Measurements from ENCODE around the gene MYH7B. TPM values are rescaled to one million over a fixed set of nuclear protein-coding genes. Genes with fewer than 3 reads are reported as not detected.

Gene MYH7B
- total RNA-seq, 1 experiment from 2014 or later, result 0.74 TPM

GRCh38 chr20:34915749-34916455 lies 39.8 kb upstream of the MYH7B start:
- no peak for ATAC-seq
- CTCF ChIA-PET, result no interaction called here
- BruUV-seq (replicated peaks), result no TSS peak
- Histone ChIP-seq H3K4me1 (ENCODE audit: control insufficient read depth in 1 of 2, insufficient read depth in 2 of 2, low read length in 2 of 2) (no peaks in the 10 kb centered on the region), H3K9me3 (ENCODE audit: control insufficient read depth in 1 of 2, insufficient read depth in 1 of 2, low read depth in 1 of 2, low read length in 2 of 2) (no peaks in the 10 kb centered on the region), H4K20me1 (ENCODE audit: insufficient read depth) (no peaks in the 10 kb centered on the region), H3K9ac (ENCODE audit: low read length) (no peak overlapping the region), H3K4me3 (replicated peaks in 1 of 2; ENCODE audit: low read depth in 1 of 2, low read length in 2 of 2) (no peak overlapping the region), H3K36me3 (ENCODE audit: control insufficient read depth in 1 of 2, insufficient read depth in 2 of 2, low read length in 2 of 2) (no peaks in the 10 kb centered on the region; a peak in 1 of 4 replicates), H3K79me2 (ENCODE audit: insufficient read depth, low read length) (no peaks in the 10 kb centered on the region), H2AFZ (ENCODE audit: low read depth, low read length, poor library complexity, severe bottlenecking) (no peak overlapping the region), H3K27me3 (ENCODE audit: insufficient read depth, low read length) (no peaks in the 10 kb centered on the region), H3K4me2 (ENCODE audit: low read length) (no peak overlapping the region), H3K27ac (ENCODE audit: low read depth, low read length) (no peak overlapping the region), H3K9me2 (ENCODE audit: insufficient read depth) (no peaks in the 10 kb centered on the region)
- no peak for TF ChIP-seq RAD21 (IDR thresholded peaks at IDR 0.05; ENCODE audit: low read depth)
- TF ChIP-seq REST (IDR thresholded peaks at IDR 0.05; ENCODE audit: low read depth), result no peak
- TF ChIP-seq FOSL1 (IDR thresholded peaks at IDR 0.05; ENCODE audit: low read depth), result no peak
- no peak for TF ChIP-seq ATF3 (IDR thresholded peaks at IDR 0.05)
- TF ChIP-seq CBX3 (IDR thresholded peaks at IDR 0.05; ENCODE audit: low read depth), result no peak
- no peak for TF ChIP-seq YY1 (IDR thresholded peaks at IDR 0.05; ENCODE audit: extremely low read depth, insufficient replicate concordance, low read depth, low read length)
- TF ChIP-seq SIN3A (IDR thresholded peaks at IDR 0.05; ENCODE audit: low read depth), result no peak
- no peak for TF ChIP-seq JUND (IDR thresholded peaks at IDR 0.05)
- TF ChIP-seq EZH2 (IDR thresholded peaks at IDR 0.05), result no peak
- no peak for TF ChIP-seq CEBPB (IDR thresholded peaks at IDR 0.05; ENCODE audit: low read depth)
- TF ChIP-seq, protein P1, sequence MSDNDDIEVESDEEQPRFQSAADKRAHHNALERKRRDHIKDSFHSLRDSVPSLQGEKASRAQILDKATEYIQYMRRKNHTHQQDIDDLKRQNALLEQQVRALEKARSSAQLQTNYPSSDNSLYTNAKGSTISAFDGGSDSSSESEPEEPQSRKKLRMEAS (IDR thresholded peaks at IDR 0.05), result no peak
- TF ChIP-seq CTCF (IDR thresholded peaks at IDR 0.05 in 2 of 3, conservative IDR thresholded peaks at IDR 0.05 in 1 of 3; ENCODE audit: borderline replicate concordance in 1 of 3, insufficient read depth in 1 of 3, low read depth in 2 of 3, low read length in 2 of 3), result no peak
- TF ChIP-seq SRF (IDR thresholded peaks at IDR 0.05; ENCODE audit: low read depth), result no peak
- TF ChIP-seq SP1 (IDR thresholded peaks at IDR 0.05; ENCODE audit: low read depth), result no peak; the same call in 1 of the 2 replicates
- no peak for TF ChIP-seq ZFX (IDR thresholded peaks at IDR 0.05)
- TF ChIP-seq POLR2AphosphoS5 (IDR thresholded peaks at IDR 0.05; ENCODE audit: low read depth, low read length), result no peak
- no peak for TF ChIP-seq ZNF274 (IDR thresholded peaks at IDR 0.05; ENCODE audit: low read depth, low read length)
- TF ChIP-seq ELF1 (IDR thresholded peaks at IDR 0.05; ENCODE audit: borderline replicate concordance, low read depth), result no peak
- TF ChIP-seq EZH2phosphoT487 (IDR thresholded peaks at IDR 0.05; ENCODE audit: borderline replicate concordance), result no peak
- RAD21 ChIA-PET (ENCODE audit: low non-redundant PET in 1 of 2, low total read pairs in 2 of 2, uncharacterized antibody in 2 of 2, unreplicated experiment in 2 of 2), result no interaction called here
- no peak for DNase-seq (ENCODE audit: low read depth, low spot score)
- intact Hi-C loops (cut with micrococcal nuclease), result no loop called here
- POLR2A ChIA-PET, result no interaction called here
